ENCODE results near the gene CDK1. TPM values are rescaled to one million over a fixed set of nuclear protein-coding genes. Genes with fewer than 3 reads are reported as not detected.

The CDK1 gene
- total and polyA plus RNA-seq, 10 of the 15 experiments (the other 5 are each of a cell fraction or from before 2014, with no cell fraction given), result 81.5 to 361 (median 133) TPM

GRCh38 chr10:60777696-60778213, 523 bp upstream of the CDK1 start (continued):
- TF ChIP-seq ZBTB11 (CRISPR knock-in tag; IDR thresholded peaks at IDR 0.05), result no peak
- TF ChIP-seq ASH2L (IDR thresholded peaks at IDR 0.05; ENCODE audit: borderline replicate concordance, low read depth), result no peak
- TF ChIP-seq NR2F1 (conservative IDR thresholded peaks at IDR 0.05), result no peak
- TF ChIP-seq ZBTB33 (IDR thresholded peaks at IDR 0.05), result no peak
- no peak for TF ChIP-seq CEBPZ (IDR thresholded peaks at IDR 0.05; ENCODE audit: low read depth, low read length)
- no peak for TF ChIP-seq ATF7 (IDR thresholded peaks at IDR 0.05; ENCODE audit: low read depth)
- no peak for TF ChIP-seq ESRRA (IDR thresholded peaks at IDR 0.05; ENCODE audit: low read length)
- TF ChIP-seq ZBTB4 (CRISPR knock-in tag; IDR thresholded peaks at IDR 0.05), result no peak
- TF ChIP-seq CREM (IDR thresholded peaks at IDR 0.05; ENCODE audit: low read depth), result no peak
- no peak for TF ChIP-seq POU2F2 (IDR thresholded peaks at IDR 0.05; ENCODE audit: borderline replicate concordance, low read depth, low read length)
- no peak for TF ChIP-seq FOXM1 (IDR thresholded peaks at IDR 0.05; ENCODE audit: low read depth, low read length)
- TF ChIP-seq POLR2A (IDR thresholded peaks at IDR 0.05; ENCODE audit: low read depth, low read length), result no peak
- TF ChIP-seq TCF7 (IDR thresholded peaks at IDR 0.05; ENCODE audit: borderline replicate concordance), result peak; percentile 36; the same call in 1 of the 2 replicates
- TF ChIP-seq POLR2AphosphoS2 (IDR thresholded peaks at IDR 0.05; ENCODE audit: low read depth, low read length), result no peak
- TF ChIP-seq CTCF (IDR thresholded peaks at IDR 0.05 in 2 of 3, conservative IDR thresholded peaks at IDR 0.05 in 1 of 3; ENCODE audit: control insufficient read depth in 2 of 3, extremely low read depth in 1 of 3, insufficient read depth in 1 of 3, low read depth in 3 of 3, low read length in 3 of 3), result no peak

Measured in GM12878 (cell line).